Measurements from ENCODE around the gene ZNF418. TPM values are rescaled to one million over a fixed set of nuclear protein-coding genes. Genes with fewer than 3 reads are reported as not detected.
"Not testable (repeated sequence)": the region's sequence is repeated elsewhere in the genome, so short reads cannot be mapped to it uniquely, and the experiment has no call there.

Gene ZNF418
- total RNA-seq, 1 experiment from 2014 or later, result 0.22 TPM

GRCh38 chr19:57947419-57948134, 12.4 kb upstream of the ZNF418 start, which contains the start of gene ZNF256:
Gene ZNF256, minus strand, starts transcription at chr19:57947706. Its CDS starts 232 bp downstream, at chr19:57947474.
- Histone ChIP-seq H3K4me2 (ENCODE audit: low read depth, low read length, poor library complexity, severe bottlenecking) (peak within 1 kb of the TSS; percentile 63), H4K20me1 (ENCODE audit: insufficient read depth, low read depth, low read length) (no peaks in the 10 kb centered on the region), H3K4me3 (ENCODE audit: low read length) (peak within 1 kb of the TSS; percentile 73), H3K9ac (ENCODE audit: low read length) (peak within 1 kb of the TSS; percentile 74), H3K4me1 (ENCODE audit: low read length) (peaks cover 6% of the 10 kb centered on the region; the same call in 1 of the 2 replicates), H2AFZ (ENCODE audit: low read length) (no peak within 1 kb of the TSS), H3K27me3 (ENCODE audit: low read length) (peaks cover 2% of the 10 kb centered on the region; the same call in 1 of the 2 replicates), H3K79me2 (ENCODE audit: low read length) (peaks cover 27% of the 10 kb centered on the region), H3K27ac (ENCODE audit: low read length) (no peak within 1 kb of the TSS), H3K9me3 (ENCODE audit: low read length) (peaks cover 57% of the 10 kb centered on the region), H3K9me2 (replicated peaks; ENCODE audit: insufficient read depth, low read length) (no peaks in the 10 kb centered on the region), H3K36me3 (ENCODE audit: insufficient read depth, low read length) (peaks cover 10% of the 10 kb centered on the region)
- DNase-seq, result peak; percentile 93

DNA sequence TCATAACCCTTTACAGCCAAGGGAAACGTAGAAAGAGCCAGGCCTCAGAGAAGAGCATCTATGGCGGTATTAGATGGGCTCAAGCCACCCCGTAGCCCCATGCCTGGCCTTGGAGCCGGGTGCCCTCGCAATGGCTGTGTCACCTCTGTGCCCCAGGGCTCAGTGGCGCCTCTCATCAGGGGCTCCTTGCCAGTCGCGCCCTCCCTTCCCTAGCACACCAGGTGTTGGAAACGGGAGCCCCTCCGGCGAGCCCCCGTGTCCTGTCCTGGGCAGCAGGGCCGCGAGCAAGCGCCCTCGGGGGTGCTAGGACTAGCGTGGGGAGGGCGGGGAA, 11.9 kb upstream of the ZNF418 start:
- Histone ChIP-seq H3K9ac (ENCODE audit: low read length) (peak overlapping the region; percentile 74), H2AFZ (ENCODE audit: low read length) (no peak overlapping the region), H3K4me1 (ENCODE audit: low read length) (peaks cover 6% of the 10 kb centered on the region; the same call in 1 of the 2 replicates), H3K27me3 (ENCODE audit: low read length) (peaks cover 2% of the 10 kb centered on the region; the same call in 1 of the 2 replicates), H3K4me3 (ENCODE audit: low read length) (peak overlapping the region; percentile 73), H3K36me3 (ENCODE audit: insufficient read depth, low read length) (peaks cover 15% of the 10 kb centered on the region), H3K79me2 (ENCODE audit: low read length) (peaks cover 27% of the 10 kb centered on the region), H4K20me1 (ENCODE audit: insufficient read depth, low read depth, low read length) (no peaks in the 10 kb centered on the region), H3K9me2 (replicated peaks; ENCODE audit: insufficient read depth, low read length) (no peaks in the 10 kb centered on the region), H3K4me2 (ENCODE audit: low read depth, low read length, poor library complexity, severe bottlenecking) (peak overlapping the region; percentile 63), H3K27ac (ENCODE audit: low read length) (no peak overlapping the region), H3K9me3 (ENCODE audit: low read length) (peaks cover 58% of the 10 kb centered on the region)
- no peak for DNase-seq

DNA sequence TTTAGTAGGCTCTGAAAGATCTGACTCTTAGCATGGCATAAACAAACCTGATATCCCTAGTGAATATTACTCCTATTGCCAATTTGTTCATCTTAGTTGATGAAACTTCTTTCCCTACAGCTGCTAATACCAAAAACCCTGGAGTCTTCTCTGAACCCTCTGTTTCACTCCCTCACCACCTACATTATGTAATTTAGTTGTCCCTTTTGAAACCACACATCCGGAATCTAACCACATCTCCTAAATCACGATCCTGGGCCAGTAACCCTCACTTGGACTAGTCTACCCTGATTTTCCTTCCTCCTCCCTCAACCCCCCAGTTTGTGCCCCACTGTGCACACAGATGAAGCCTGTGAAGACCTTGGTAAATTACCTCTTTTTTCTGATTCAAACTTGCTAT, 11.1 kb upstream of the ZNF418 start:
- Histone ChIP-seq H3K9me3 (ENCODE audit: low read length) (peaks cover 60% of the 10 kb centered on the region), H4K20me1 (ENCODE audit: insufficient read depth, low read depth, low read length) (no peaks in the 10 kb centered on the region), H3K27ac (ENCODE audit: low read length) (no peak overlapping the region), H3K4me3 (ENCODE audit: low read length) (peak overlapping the region; percentile 73), H3K4me1 (ENCODE audit: low read length) (peaks cover 6% of the 10 kb centered on the region; the same call in 1 of the 2 replicates), H3K4me2 (ENCODE audit: low read depth, low read length, poor library complexity, severe bottlenecking) (peak overlapping the region; percentile 63), H3K27me3 (ENCODE audit: low read length) (no peaks in the 10 kb centered on the region; the same call in 1 of the 2 replicates), H2AFZ (ENCODE audit: low read length) (no peak overlapping the region), H3K36me3 (ENCODE audit: insufficient read depth, low read length) (peaks cover 22% of the 10 kb centered on the region), H3K79me2 (ENCODE audit: low read length) (peaks cover 27% of the 10 kb centered on the region), H3K9me2 (replicated peaks; ENCODE audit: insufficient read depth, low read length) (no peaks in the 10 kb centered on the region), H3K9ac (ENCODE audit: low read length) (no peak overlapping the region)
- no peak for DNase-seq

GRCh38 chr19:57941593-57941992, 6.4 kb upstream of the ZNF418 start:
- H2AFZ ChIP-seq (ENCODE audit: low read length), result no peak overlapping the region
- H3K4me3 ChIP-seq (ENCODE audit: low read length), result no peak overlapping the region
- peaks cover 29% of the 10 kb centered on the region for H3K36me3 ChIP-seq (ENCODE audit: insufficient read depth, low read length)
- no peaks in the 10 kb centered on the region for H4K20me1 ChIP-seq (ENCODE audit: insufficient read depth, low read depth, low read length)
- H3K9me3 ChIP-seq (ENCODE audit: low read length), result peaks cover 49% of the 10 kb centered on the region
- H3K27ac ChIP-seq (ENCODE audit: low read length), result no peak overlapping the region
- H3K9me2 ChIP-seq (replicated peaks; ENCODE audit: insufficient read depth, low read length), result no peaks in the 10 kb centered on the region
- no peak overlapping the region for H3K9ac ChIP-seq (ENCODE audit: low read length)
- H3K4me1 ChIP-seq (ENCODE audit: low read length), result peaks cover 3% of the 10 kb centered on the region; the same call in 1 of the 2 replicates
- DNase-seq, result no peak
- no peak overlapping the region for H3K4me2 ChIP-seq (ENCODE audit: low read depth, low read length, poor library complexity, severe bottlenecking)
- H3K79me2 ChIP-seq (ENCODE audit: low read length), result peaks cover 20% of the 10 kb centered on the region
- no peaks in the 10 kb centered on the region for H3K27me3 ChIP-seq (ENCODE audit: low read length)

DNA sequence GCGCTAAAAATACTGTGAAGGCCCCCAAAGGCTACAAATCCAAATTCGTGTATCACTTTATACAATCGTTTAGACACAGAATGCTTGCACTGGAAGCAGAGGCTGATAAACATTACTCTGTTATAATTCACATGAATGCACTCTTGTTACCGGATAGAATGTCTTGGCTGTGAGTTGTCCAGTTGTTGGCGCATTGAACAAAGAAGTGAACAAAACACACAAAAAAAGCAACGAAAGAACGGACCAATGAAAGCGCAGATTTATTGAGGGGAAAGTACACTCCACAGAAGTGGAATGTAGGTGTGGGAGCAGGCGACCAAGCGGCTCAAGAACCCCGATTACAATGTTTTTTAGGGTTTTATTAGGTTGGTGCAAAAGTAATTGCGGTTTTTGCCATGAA, 529 bp upstream of the ZNF418 start:
- Histone ChIP-seq H3K4me2 (ENCODE audit: low read depth, low read length, poor library complexity, severe bottlenecking) (no peak overlapping the region), H3K9me3 (ENCODE audit: low read length) (peaks cover 24% of the 10 kb centered on the region), H3K4me3 (ENCODE audit: low read length) (no peak overlapping the region), H4K20me1 (ENCODE audit: insufficient read depth, low read depth, low read length) (no peaks in the 10 kb centered on the region), H3K4me1 (ENCODE audit: low read length) (no peaks in the 10 kb centered on the region), H3K79me2 (ENCODE audit: low read length) (no peaks in the 10 kb centered on the region), H2AFZ (ENCODE audit: low read length) (no peak overlapping the region), H3K9ac (ENCODE audit: low read length) (no peak overlapping the region), H3K27me3 (ENCODE audit: low read length) (no peaks in the 10 kb centered on the region), H3K36me3 (ENCODE audit: insufficient read depth, low read length) (0 out of 2 replicates have a peak, but pooled peaks cover under 1% of the 10 kb centered on the region), H3K27ac (ENCODE audit: low read length) (no peak overlapping the region), H3K9me2 (replicated peaks; ENCODE audit: insufficient read depth, low read length) (no peaks in the 10 kb centered on the region)
- no peak for DNase-seq

GRCh38 chr19:57927587-57927986, 7.6 kb downstream of the ZNF418 start:
- H3K4me1 ChIP-seq (ENCODE audit: low read length), result no peaks in the 10 kb centered on the region
- no peaks in the 10 kb centered on the region for H4K20me1 ChIP-seq (ENCODE audit: insufficient read depth, low read depth, low read length)
- no peak overlapping the region for H3K4me3 ChIP-seq (ENCODE audit: low read length)
- no peaks in the 10 kb centered on the region for H3K36me3 ChIP-seq (ENCODE audit: insufficient read depth, low read length)
- no peak overlapping the region for H3K27ac ChIP-seq (ENCODE audit: low read length)
- H3K9me3 ChIP-seq (ENCODE audit: low read length), result peaks cover 28% of the 10 kb centered on the region
- no peak overlapping the region for H3K4me2 ChIP-seq (ENCODE audit: low read depth, low read length, poor library complexity, severe bottlenecking)
- H3K79me2 ChIP-seq (ENCODE audit: low read length), result no peaks in the 10 kb centered on the region
- DNase-seq, result no peak
- H3K27me3 ChIP-seq (ENCODE audit: low read length), result no peaks in the 10 kb centered on the region
- no peak overlapping the region for H3K9ac ChIP-seq (ENCODE audit: low read length)
- no peak overlapping the region for H2AFZ ChIP-seq (ENCODE audit: low read length)
- H3K9me2 ChIP-seq (replicated peaks; ENCODE audit: insufficient read depth, low read length), result no peaks in the 10 kb centered on the region

DNA sequence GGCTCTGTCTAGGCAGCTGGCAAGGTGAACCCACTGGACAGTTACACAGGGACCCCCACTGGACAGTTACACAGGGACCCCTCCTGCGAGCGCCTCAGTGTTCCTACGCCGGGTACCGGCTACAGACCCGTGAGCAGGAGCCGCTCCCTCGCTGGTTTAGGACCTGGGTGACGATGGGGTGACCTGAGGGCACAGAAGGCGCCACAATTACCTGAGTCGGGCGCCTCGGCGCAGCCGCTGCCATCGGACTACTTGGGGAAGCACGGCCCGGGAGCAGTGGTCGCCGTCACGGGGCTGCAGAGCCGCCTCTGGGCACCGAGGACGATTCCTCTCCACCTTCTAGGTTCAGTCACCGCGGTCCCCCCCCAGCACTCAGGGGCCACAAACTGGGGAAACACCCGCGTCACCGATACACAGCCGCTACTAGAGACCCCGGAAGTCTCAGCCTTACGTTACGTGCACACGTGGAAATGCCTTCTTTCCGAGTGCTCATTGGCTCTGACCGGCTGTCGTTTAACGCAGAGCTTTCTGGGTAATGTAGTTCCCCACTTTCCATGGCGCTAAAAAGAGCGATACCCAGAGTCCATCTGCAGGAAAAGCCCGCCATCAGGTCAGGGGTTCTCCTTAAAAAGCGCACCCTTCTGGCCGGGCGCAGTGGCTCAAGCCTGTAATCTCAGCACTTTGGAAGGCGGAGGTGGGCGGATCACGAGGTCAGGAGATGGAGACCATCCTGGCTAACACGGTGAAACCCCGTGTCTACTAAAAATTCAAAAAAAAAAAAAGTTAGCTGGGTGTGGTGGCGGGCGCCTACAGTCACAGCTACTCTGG, 18.8 kb downstream of the ZNF418 start, which contains the start of gene ZNF417:
Gene ZNF417, minus strand, starts transcription at position 425 of the 828 bp plus-strand sequence. Its CDS starts 181 bp downstream, at position 244.
- Histone ChIP-seq H3K79me2 (ENCODE audit: low read length) (peaks cover 37% of the 10 kb centered on the region), H3K9me3 (ENCODE audit: low read length) (peaks cover 21% of the 10 kb centered on the region), H3K4me3 (ENCODE audit: low read length) (peak within 1 kb of the TSS; percentile 93), H3K9ac (ENCODE audit: low read length) (peak within 1 kb of the TSS; percentile 89), H3K4me2 (ENCODE audit: low read depth, low read length, poor library complexity, severe bottlenecking) (peak within 1 kb of the TSS; percentile 76), H3K36me3 (ENCODE audit: insufficient read depth, low read length) (peaks cover 27% of the 10 kb centered on the region)
- peak; percentile 98 for DNase-seq
- H3K4me1 ChIP-seq (ENCODE audit: low read length); H3K9me2 ChIP-seq (replicated peaks; ENCODE audit: insufficient read depth, low read length); H3K27ac ChIP-seq (ENCODE audit: low read length); H4K20me1 ChIP-seq (ENCODE audit: insufficient read depth, low read depth, low read length); H2AFZ ChIP-seq (ENCODE audit: low read length); H3K27me3 ChIP-seq (ENCODE audit: low read length): not testable (repeated sequence)

GRCh38 chr19:57914531-57914930, 20.7 kb downstream of the ZNF418 start:
- no peak overlapping the region for H3K27ac ChIP-seq (ENCODE audit: low read length)
- no peak for DNase-seq
- no peak overlapping the region for H3K9ac ChIP-seq (ENCODE audit: low read length)
- no peaks in the 10 kb centered on the region for H4K20me1 ChIP-seq (ENCODE audit: insufficient read depth, low read depth, low read length)
- H3K79me2 ChIP-seq (ENCODE audit: low read length), result peaks cover 43% of the 10 kb centered on the region
- H3K4me2 ChIP-seq (ENCODE audit: low read depth, low read length, poor library complexity, severe bottlenecking), result no peak overlapping the region
- H3K4me1 ChIP-seq (ENCODE audit: low read length), result peaks cover 7% of the 10 kb centered on the region
- H3K27me3 ChIP-seq (ENCODE audit: low read length), result no peaks in the 10 kb centered on the region
- no peak overlapping the region for H3K4me3 ChIP-seq (ENCODE audit: low read length)
- no peaks in the 10 kb centered on the region for H3K9me2 ChIP-seq (replicated peaks; ENCODE audit: insufficient read depth, low read length)
- no peak overlapping the region for H2AFZ ChIP-seq (ENCODE audit: low read length)
- H3K36me3 ChIP-seq (ENCODE audit: insufficient read depth, low read length), result peaks cover 38% of the 10 kb centered on the region
- H3K9me3 ChIP-seq (ENCODE audit: low read length), result peaks cover 25% of the 10 kb centered on the region

All from Karpas-422 (cell line).